GM21529 (cell line): ENCODE data around the gene PGLYRP4.

Experiments used
- ATAC-seq: cut with Tn5 transposase; IDR thresholded peaks from one replicate; pipeline ENCODE4 v1.9.1; 2021; ENCODE audit not compliant: unreplicated experiment

Gene PGLYRP4

DNA sequence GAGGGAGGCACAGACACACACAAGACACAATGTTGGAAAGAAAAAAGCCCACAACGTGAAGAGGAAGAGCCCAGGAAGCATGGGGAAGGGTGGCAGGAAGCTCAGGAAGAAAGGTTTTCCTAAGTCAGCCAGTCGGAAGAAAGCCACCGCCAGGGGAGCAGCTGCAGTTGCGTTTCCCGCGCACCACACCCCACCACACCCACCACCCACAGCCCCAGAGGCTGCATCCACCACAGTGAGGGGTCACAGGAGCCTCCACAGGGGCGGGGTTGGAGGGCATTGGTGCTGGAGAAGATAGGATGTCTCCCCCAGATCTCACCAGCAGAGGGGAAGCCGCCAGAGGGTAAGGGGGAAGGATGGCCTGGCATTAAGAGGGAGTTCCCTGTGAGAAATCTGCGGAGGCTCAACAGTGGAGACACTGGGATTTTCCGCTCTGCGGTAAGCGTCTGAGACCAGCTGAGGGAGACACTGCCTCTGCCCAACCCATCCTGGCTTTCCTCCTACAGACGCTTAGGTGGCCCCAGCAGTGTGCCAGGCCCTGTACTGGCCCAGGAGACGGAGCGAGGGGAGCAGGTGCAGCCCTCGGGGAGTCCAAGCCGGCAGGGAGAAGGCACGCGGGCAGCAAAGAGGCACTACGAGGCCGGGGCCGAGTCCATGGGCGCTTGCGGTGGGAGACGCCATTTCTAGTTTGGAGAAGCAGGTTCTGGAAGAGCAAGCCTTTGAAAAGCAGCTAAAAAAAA lies 55.7 kb downstream of the PGLYRP4 start:
- no peak for ATAC-seq

DNA sequence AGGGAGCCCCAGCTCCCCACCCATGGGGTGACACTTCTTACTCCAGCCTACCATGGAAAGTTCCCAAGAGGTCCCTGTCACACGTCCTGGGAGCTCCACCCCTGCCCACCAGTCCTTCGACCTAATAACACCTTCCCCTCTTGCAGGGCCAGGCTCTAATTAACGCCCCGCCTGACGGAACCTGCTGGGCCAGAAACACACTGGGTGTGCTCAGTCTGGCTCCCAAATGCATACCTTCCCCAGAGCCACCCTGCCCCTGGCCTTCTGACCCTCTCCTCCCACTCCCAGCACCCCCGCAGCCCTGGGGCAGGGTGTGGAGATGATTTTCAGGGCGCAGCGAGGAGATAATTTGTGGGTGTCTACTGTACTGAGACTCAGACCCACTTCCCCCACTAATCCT lies 56.5 kb downstream of the PGLYRP4 start:
- no peak for ATAC-seq

DNA sequence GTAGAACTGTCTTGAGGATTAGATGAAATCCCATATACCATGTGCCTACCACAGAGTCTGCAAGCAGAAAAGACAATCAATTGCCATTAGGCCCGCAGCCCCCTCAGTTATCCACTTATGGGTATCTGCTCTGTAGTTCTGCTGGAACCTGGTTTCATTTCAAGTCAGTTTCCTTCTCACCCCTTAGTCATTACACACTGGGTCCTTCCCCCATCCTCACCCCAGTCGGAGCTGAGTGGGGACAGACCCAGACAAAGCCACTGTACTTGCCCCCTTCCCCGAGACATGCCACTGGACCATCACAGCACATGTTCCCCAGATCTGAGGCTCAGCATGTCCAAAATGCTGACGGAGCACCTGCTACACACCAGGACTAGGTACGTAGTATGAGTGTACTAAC lies 57.1 kb downstream of the PGLYRP4 start:
- ATAC-seq: peak; percentile 73

DNA sequence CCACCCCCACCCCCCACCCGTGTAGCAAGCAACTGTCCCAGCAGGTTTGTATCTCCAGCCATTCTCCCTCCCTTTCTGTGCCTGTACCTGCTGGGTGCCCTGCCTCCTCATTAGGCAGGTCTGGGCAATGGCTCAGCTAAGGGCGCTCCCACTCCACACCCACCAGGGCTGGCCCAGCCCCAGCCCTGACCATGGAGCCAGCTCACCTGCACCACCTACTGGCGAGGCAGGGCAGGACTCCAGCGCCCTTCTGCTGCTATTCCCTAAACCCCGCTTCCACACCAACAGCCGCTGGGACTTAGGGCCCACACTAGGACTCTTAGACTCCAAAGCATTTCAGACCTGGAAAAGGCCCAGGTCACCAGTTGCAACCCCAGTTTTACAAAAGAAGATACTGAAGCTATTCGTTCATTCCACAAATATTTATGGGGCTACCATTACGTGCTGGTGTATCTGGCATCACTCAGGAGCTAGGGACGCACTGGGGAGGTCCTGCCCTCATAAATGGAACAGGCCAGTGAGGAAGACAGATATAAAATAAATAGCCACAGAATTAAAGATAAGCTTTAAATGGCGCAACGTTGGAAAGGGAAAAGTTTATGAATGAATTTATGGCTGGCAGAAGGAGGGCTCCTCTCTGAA lies 59.9 kb downstream of the PGLYRP4 start:
- ATAC-seq: no peak
